Right renal cortex interstitium (tissue), 3 donors: ENCODE results near the gene CENPX. TPM values are rescaled to one million over a fixed set of nuclear protein-coding genes. Genes with fewer than 3 reads are reported as not detected.

Experiments
- DNase-seq, 3 donors: peaks; one replicate each; pipeline ENCODE4 v3.0.0-alpha.2; 2013; ENCODE audit warnings: low read depth in 3 of 3, low spot score in 2 of 3
- polyA plus RNA-seq, 3 donors: library from polyadenylated mRNA; unstranded; fragments of 120-200 nt; gene quantifications; one replicate each; pipeline ENCODE4 v1.2.1, GENCODE V29; 2013; ENCODE audit not compliant: insufficient read length in 3 of 3

Gene CENPX
- polyA plus RNA-seq: 10 to 100 TPM; 36.0 to 39.1 (median 38.3) TPM

DNA sequence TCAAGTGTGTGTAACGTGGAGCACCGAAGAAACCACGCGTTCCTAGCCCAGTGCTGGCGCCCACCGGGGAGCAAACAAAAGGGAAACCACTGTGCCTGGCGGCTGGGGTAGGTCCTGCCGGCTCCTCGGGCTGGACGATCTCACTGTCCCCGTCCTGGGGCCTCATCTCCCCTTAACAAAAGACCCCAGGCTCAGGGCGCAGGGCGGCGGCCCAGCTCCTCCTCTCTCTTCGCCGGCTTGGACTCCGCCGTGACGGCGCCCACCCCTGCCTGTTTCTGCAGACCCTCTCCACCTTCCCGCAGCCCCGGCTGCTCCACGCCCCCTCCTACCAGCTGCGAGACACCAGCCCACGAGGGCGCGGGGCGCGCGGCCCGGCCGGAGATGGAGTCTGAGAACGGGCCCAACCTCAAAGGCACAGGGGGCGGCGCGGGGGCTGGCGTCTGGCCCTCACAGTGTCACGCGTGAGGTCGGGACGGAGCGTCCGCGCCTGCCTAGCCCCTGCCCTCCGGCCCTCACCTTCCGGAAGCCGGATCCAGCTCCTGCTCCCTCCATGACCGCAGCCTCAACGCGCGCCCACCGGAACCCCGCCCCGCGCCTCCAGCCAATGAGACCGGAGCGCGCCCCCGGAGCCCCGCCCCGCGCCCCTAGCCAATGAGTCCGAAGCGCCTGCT, at the start of gene CENPX:
CENPX (minus strand) TSS at position 569 of the 671 bp plus-strand sequence; CDS start at position 552, 17 bp downstream.
- DNase-seq: no peak

DNA sequence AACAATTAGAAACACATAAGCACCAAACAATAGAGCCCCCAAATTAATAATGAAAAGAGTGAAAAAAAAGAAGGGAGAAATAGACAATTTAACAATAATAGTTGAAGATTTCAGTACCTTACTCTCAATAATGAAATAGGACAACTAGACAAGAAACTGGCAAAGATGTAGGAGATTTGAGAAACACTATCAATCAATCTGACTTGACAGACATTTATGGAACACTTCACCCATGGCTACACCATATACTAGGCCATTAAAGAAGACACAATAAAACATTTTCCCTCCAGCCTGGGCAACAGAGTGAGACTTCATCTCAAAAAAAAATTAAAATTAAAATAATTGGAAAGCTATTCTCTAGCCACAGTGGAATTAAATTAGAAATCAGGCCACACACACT, 47.9 kb upstream of the CENPX start:
- no peak for DNase-seq

DNA sequence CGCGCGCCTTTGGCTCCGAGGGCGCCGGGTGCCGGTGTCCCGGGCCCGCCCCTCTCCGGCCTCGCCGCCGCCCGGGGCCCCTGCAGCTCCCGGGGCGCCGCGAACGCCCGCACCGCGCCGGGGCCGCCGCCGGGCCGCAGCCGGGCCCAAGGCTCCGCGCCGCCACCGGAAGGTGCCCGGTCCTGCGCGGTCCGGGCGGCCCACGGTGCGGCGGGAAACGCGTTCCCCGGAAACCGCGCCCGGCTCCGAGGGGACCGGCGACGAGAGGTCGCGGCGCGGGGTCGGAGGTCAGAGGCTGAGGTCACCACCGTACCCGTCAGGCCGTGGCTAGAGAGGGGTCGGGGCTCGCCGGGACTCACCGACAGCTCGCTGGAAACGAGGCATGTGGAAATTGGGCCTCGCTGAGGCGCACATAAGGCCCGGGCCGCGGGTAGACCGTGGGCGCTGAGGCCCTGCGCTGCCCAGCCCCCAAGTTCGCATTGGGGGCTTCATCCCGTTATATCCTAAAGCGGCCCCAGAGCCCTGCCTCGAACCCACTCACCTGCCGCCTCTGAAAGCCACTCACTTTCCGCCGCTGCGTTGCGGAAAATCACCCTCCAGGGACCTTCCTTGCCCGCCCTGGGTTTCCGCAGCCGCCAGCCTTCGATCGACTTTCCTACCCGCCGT, 43.1 kb upstream of the CENPX start, which contains the start of gene DUS1L:
DUS1L (minus strand) TSS at position 167 of the 666 bp plus-strand sequence. CDS start 745 bp downstream, outside the sequence.
- DNase-seq: peak in 2 of 3 donors; percentile 15 to 16

DNA sequence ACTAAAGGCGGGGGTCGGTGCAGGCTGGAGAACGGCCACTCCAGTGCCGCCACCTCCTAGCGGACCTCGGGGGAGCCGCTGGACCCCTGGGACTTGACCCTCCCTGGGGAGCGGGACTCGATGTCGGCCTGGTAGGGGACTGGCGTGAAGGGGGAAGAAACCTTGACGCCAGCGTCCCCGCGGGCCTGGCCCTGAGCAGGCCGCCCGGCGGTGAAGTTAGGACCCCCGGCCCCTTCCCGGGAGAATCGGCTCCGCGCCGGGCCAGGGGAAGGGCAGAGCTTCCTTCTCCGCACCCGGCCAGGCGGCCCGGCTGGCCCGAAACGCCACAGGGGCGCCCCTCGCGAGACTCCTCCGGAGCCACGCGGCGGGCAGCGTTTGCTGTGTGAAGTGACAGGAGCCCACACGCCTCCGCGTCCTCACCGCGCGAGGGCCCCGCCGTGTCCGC, 42.5 kb upstream of the CENPX start:
- DNase-seq: no peak

DNA sequence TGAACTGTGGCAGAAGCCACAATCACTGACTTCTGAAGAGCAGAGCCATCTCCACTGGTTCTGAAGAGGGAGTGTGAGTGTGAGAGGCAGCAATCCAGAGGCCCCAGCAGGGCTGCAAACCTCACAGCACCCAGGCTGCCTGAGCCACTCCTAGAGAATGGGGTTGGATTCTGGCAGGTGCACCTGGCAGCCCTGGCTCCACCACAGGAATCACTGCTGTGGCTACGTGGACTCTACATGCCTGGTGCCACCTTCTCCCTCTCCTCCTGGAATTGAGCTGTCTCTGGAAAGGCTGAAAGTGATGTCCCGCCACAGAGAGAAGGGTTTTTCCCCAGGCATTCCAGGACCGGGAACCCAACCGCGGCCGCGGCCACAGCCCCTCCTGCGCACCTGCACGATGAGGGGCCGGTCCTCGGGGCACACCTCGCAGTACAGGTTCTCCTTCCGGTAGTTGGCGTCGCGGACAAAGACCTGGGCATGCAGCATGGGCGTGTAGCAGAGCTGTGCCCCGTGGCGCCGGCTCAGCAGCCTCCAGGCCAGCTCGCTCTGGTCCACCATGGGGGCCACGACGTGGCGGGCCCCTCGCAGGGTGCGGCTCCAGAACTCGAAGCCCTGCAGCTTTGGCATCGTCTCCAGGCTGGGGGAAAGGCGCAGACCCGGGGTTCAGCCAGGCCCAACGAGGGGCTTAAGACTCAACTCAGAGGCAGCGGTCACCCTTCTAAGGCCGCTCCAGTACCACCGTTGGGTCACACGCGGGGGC, 41.9 kb upstream of the CENPX start:
- no peak for DNase-seq

DNA sequence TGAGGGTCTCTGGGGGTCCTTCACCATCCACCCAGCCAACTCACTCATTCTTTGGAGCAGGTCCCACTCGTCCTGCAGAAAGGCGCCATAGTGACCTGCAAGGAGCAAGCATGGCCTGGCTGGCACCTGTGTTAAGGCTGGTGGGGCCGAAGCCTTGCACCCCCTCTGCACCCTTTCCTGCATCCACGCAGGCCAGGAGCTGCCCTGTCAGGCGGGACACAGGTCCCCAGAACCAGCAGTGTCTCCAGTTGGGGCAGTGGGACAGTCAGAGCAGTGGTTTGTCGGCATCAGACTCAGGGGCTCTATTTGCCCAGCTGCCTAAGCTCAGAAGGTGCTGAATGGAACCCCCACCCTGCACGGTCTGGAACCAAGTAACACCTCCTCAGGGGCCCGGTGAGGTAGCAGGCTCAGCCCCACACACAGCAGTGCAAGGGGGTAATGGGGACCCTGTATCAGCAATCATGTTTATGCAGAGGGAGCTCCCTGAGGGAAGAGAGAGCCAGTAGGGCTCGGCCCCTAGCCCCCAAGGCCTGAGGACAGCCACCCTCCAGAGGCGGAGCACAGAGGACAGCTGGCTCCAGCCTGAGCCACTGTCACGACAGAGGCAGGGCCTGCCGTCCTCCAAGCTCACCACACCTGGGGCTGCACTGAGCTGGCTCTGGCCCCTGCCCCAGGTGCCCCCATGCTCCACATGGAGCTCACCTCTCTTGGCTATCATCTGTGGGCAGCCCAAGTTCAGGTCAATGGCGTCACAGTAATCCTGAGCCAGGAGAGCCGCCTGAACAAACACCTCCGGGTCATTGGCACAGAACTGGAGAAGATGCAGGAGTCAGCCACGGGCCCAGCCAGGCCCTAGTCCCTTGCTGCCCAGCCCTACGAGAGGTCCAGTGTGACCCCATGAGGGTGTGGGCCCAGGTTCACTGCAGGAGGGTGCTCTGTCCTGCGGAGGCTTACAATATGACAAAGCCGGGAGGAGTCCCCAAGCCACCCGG, 41.0 kb upstream of the CENPX start:
- no peak for DNase-seq

DNA sequence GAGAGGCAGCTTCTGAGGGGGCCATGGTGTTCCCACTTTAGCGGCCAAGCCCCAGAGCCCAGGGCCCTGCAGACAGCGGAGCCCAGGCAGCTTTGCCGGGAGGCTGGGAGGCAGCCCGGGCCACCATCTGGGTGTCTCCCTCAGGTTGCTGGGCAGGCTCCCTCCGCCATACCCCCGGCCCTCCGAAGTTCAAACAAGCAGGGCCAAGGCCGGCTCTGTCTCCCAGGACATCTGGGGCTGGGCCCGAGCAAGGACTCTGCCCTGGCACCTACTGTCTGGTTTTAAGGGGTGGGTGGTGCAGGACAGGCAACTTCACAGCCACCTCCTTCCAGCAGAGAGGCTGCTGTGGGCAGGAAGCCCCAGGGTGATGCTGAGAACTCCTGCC, 40.3 kb upstream of the CENPX start:
- no peak for DNase-seq

DNA sequence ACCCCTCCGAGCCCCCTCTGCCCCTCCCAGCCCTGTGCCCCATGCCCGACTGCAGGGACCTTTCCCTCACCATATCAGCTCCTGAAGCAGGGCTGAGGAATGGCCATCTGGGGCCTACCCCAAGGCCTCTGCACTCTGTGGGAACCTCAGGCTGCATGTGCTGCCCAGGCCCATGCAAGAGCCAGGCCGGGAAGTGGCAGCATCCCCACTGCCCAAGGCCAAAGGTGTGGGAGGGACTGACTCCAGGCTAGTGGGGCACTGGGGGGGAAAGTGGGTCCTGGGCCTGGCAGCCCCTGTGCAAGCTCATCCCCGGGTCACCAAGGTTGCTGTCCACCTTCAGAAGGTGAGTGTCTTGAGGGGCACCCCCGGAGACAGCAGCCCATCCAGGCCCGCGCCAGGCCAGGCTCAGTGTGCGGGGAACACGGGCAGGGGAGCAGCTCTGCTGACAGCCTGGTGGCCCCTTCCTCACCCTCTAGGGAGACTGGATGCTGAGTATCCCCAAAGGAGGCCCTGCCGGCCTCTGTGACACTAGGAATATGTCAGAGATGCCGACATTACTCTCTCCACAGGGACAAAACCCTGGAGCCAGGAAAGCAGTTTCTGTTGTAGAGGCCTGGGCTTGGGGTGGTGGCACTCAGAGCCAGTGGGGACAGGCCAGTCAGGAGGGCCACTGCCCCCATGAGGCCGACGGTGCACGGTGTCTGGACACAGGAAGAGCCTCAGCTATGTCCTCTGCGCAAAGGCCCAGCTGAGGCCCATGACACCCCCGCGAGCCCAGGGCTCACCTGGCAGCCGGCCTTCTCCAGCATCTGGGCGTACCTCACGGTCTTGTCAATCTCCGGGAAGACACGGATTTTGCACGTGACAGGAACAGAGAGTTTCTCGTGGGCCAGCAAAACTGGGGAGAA, 39.7 kb upstream of the CENPX start:
- no peak for DNase-seq

DNA sequence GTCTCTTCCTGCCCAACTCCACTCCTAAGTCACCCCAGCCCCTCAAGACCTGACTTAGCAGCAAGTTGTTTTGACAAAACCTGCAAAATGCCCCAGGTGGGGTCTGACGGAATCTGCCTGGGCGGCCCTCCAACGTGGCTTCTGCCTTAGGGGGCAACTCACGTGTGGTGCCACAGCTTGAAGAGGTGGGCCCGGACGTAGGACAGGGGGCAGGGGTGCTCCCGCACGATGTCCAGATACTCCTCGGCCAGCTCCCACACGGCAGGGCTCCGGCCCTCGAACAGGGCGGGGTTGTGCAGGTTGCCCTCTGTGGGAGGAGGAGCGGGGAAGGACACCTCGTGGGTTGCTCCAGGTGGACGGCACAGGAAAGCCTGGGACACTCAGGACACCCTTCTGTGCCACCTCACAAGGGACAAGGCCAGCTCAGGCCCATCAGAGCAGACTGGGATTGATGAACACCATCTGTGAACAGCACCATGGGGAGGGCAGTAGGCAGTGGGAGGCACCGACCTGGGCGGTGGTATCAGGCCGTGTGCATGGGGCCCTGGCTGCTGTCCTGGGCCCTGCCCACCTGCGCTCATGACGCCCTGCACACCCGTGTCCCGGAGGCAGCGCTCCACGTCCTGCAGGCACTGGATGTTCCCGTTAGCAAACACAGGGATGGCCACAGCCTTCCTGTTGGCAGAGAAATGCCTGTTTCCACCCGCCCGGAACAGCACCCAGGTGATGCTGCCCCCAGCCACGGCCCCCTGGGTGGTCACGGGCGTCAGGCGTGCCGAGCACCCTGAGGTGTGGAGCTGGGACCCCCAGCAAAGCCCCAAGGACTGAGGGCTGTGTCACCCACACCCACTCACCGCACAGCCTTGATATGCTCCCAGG, 38.6 kb upstream of the CENPX start:
- DNase-seq: no peak

DNA sequence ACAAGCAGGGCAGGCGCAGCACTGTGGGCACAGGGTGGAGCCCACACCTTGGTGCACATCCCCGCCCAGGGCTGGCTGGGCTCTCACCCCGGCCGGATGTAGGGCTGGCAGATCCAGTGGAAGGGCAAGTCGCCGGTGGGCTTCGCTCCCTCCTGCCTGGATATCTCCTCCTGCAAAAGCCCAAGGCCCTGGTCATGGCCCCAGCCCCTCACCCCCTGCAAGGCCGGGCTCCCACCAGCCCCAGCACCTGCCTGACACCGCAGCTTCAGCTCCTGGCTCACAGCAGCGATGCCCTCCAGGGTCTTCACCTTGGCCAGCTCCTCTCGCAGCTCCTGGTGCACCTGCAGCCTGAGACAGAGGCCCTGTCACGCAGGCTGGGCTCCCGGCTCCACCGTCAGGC, 37.9 kb upstream of the CENPX start:
- DNase-seq: no peak

DNA sequence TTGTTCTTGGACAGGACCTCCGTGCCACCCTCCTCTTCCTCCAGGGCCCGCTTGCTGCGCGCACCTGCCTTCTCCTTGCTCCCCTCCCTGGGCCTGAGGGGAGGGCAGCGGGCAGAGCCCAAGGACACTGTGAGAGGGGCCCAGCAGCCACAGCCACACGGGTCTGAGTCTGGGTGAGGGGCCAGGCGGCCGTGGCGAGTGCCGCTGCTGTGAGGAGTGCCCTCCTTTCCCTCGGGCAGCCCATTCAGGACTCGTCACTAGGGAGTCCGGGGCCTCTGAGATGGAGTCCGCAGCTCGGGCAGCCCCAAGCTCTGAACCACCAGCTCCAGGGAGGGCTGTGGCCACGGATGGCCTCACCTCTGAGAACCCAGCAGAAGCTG, 37.3 kb upstream of the CENPX start:
- DNase-seq: no peak

DNA sequence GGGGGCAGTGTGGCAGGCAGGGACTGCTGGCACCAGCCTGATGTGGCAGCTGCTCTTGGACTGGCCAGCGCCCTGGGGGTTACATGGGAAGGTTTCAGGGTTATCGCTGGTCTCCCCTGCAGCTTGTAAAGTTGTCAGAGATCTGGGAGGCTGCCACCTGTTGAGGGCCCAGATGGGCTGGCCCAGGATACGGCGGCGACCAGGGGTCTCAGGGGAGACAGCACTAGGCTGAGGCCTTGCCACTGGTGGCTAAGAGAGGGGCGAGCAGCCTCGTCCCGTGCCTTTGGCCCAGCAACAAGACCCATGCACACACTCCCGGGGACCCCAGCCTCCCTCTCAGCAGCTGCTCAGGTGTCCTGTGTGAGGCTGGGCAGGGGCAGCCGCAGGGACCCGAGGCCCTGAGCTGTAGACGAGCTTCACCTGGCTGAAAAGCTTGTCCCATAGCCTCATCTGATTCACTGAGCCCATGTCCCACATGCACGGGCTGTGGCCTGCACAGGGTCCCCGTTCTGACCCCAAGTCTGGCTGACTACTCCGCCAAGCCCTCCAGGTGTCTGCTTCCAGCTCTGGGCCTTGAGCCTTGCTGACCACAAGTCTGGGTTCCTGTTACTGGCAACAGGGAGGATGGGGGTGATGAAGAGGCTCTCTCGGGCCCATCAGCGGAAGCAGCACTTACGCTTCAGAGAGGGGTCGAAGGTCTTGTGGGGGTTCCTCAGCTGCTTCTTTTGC, 36.8 kb upstream of the CENPX start:
- no peak for DNase-seq

DNA sequence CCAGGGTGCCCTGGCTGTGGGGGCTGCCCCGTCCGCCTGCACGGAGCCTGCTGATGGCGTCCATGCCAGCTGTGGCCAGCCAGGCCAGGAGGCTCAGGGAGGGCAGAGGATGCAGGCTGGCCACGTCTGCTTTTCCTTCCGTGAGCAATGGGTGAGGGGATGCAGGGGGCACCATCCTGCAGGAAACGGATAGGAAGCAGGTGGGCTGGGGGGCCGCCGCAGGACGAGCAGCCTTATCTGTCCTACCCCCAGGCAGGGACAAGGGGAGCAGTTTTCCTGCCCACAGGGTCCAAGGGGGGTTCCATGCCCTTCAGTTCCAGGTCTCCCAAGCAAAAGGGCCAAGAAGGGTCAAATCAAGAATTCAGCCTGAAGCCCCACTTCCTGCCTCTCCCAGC, 36.2 kb upstream of the CENPX start:
- no peak for DNase-seq

DNA sequence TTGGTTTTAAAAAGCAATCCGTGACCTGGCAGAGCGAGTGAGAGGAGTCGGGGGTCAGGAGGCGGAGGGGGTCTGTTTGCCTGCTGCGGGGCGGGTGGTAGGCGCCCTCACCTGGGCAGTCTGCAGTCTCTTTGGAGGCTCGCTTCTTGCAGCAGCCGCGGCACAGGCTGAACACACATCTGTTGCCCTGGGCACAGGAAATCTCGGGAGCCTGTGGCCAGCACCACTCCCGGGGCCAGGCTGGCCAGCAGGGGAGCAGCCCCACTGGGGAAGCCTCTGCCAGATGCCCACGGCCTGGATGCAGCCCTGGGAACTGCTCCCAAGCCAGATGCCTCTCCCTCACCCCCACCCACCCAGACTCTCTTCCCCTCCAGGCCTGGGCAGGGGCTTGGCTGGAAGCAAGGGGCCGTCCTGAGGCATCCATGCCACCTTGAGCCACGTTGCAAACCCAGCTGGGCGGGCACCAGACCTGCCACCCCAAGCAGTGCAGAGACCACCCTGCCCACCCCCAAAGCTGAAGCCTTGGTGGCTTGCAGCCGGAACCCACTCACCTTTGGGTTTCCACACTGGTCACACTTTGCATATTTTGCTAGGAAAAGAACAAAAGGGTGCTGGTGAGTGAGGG, 35.7 kb upstream of the CENPX start:
- no peak for DNase-seq

DNA sequence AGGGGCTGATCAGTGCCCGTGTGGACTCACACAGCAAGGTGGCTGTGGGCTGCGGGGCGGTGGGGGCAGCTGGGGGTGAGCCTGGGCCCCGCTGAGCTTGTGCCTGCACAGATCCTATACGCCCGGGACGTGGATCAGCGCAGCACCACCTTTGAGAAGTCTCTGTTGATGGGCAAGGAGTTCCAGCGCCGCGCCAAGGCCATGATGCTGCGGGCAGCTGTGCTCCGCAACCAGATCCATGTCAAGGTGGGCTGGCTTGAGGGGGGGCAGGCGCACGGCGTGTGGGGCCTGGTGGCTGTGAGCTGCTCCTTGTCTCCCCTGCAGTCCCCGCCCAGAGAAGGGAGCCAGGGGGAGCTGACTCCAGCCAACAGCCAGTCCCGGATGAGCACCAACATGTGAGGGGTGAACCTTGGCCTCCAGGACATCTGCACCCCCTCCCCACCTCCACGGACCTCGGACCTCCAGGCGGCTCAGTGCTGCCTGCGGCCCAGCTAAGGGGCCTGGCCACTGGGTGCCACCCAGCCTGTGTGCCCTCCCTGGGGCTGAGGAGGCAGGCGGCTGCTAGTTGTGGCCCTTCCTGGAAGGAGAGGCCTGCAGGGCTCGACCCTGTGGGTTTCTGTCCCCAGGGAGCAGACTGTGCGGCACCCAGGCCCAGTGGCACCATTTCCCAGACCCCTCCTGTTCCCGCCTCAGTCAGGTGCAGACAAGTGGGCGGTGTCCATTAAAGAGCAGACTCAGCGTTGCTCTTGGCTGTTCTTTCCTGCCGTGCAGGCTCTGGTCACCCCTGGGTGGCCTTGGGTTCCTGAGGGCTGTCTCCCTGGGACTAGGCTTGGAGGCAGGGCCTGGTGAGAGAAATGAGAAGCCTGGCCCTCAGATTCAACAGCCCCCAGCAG, 34.3 kb upstream of the CENPX start:
- DNase-seq: no peak
